Esophagus (tissue), 2 donors: ENCODE data around the gene FCRLB. TPM values are rescaled to one million over a fixed set of nuclear protein-coding genes. Genes with fewer than 3 reads are reported as not detected.

Experiments used
- H3K27ac ChIP-seq, 2 donors: one replicate each; pipeline ENCODE4 v1.5.1; 2013; ENCODE audit warnings: low read depth in 2 of 2, mild to moderate bottlenecking in 2 of 2, inconsistent platforms in 1 of 2, low read length in 1 of 2, moderate library complexity in 1 of 2
- H3K27me3 ChIP-seq, 2 donors: one replicate each; pipeline ENCODE4 v1.6.1; 2013; ENCODE audit warnings: low read length in 2 of 2, control low read depth in 1 of 2, mild to moderate bottlenecking in 1 of 2; ENCODE audit not compliant: insufficient read depth in 2 of 2, control insufficient read depth in 1 of 2
- H3K36me3 ChIP-seq, 2 donors: one replicate each; pipeline ENCODE4 v1.6.1; 2013; ENCODE audit warnings: low read length in 1 of 2; ENCODE audit not compliant: control insufficient read depth in 2 of 2, insufficient read depth in 2 of 2
- H3K4me1 ChIP-seq, 2 donors: one replicate each; pipeline ENCODE4 v1.6.1; 2013; ENCODE audit warnings: low read length in 1 of 2; ENCODE audit not compliant: control insufficient read depth in 2 of 2, insufficient read depth in 2 of 2
- H3K4me3 ChIP-seq, 2 donors: one replicate each; pipeline ENCODE4 v1.5.1; 2013; ENCODE audit warnings: low read length in 2 of 2, mild to moderate bottlenecking in 2 of 2, low read depth in 1 of 2, moderate library complexity in 1 of 2
- H3K9me3 ChIP-seq, 2 donors: one replicate each; pipeline ENCODE4 v1.6.1; 2013; ENCODE audit warnings: mild to moderate bottlenecking in 2 of 2, low read depth in 1 of 2, low read length in 1 of 2, moderate library complexity in 1 of 2; ENCODE audit not compliant: control insufficient read depth in 2 of 2, insufficient read depth in 1 of 2
- WGBS, 2 donors: extraction: QIAGEN DNeasy Blood & Tissue Kit; methylation state at CpG; one replicate each; pipeline ENCODE4 v1.1.7; 2013; 5-methylcytosine and 5-hydroxymethylcytosine counted together
- polyA plus RNA-seq, 2 donors: library from polyadenylated mRNA; stranded (reverse); fragments of 200-250 nt; gene quantifications; one replicate each; pipeline ENCODE4 v1.2.3, GENCODE V29; 2013
- donor health status: healthy with polysubstance abuse.
- donor health status: Bipolar disorder and iron deficiency.

FCRLB gene
- polyA plus RNA-seq, 2 donors: 0.24 to 0.34 TPM

DNA sequence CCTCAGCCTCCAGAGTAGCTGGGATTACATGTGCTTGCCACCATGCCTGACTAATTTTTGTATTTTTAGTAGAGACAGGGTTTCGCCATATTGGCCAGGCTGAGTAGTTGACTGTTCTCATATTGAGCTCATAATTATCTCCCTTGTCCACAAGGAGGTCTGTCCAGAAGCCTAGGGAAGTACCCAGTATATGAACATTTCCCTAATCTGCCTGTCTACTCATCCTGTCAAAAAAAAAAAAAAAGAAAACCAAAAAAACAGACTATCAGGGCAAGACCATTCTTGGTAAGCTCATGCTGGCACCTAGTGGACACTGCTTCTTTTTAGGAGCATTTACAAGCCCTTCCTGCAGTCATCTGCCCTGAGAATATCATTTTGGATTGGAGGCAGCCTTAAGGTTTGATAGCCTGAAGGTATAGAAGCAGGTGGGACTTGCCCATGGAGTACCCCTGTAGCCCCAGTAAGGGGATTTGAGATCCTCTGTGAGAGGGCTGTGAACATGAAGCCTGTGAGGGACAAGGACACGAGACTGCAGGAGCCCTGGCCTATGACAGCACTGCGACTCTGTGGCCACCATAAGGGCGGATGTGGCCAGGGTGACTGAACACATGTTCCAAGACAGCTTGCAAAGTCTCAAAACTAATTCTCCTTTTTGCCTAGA lies 17.4 kb downstream of the FCRLB start:
- H3K4me1 ChIP-seq: no peaks in the 10 kb centered on the region
- H3K4me3 ChIP-seq: no peak overlapping the region
- 80 to 82% methylated on average over 4 of the region's 4 CpGs for WGBS, 2 donors
- no peaks in the 10 kb centered on the region for H3K36me3 ChIP-seq
- H3K27me3 ChIP-seq: no peaks in the 10 kb centered on the region
- H3K27ac ChIP-seq: no peak overlapping the region
- no peaks in the 10 kb centered on the region for H3K9me3 ChIP-seq

DNA sequence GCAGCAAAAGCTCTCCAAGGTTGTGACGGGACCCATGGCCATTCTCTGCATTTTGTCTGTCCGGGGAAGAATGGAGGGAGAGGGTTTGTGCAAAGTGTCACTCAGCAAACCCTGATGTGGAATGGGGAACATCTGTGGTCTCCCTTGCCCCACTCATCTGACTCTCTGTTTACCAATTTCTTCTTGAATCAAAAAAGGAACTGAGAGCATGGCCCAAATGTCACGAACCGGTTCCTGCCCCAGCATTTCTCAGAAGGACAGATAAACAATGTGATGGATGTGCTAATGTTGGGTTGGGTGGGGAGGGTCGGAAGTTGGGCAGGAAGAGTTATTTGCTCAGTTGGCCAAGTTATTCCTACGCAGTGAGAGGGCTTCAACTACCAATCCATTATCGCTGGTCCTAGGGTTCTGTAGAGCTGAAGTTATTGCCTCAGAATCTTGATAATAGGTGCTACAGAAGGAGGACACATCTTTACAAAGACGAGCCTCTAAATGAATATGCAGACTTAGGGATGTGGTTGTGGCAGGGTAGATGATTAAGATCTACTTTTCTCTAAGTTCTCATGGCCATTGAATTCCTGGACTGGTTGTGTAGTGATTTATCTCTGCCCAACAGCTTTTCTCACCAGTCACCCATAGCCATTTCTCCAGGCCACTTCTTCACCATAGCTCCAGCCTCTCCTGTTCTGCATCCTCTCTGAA lies 18.7 kb downstream of the FCRLB start:
- Histone ChIP-seq H3K27ac (no peak overlapping the region), H3K27me3 (no peaks in the 10 kb centered on the region), H3K9me3 (no peaks in the 10 kb centered on the region), H3K36me3 (no peaks in the 10 kb centered on the region), H3K4me1 (no peaks in the 10 kb centered on the region), H3K4me3 (no peak overlapping the region)
- 62 to 66% methylated on average over 8 of the region's 8 CpGs for WGBS, 2 donors

DNA sequence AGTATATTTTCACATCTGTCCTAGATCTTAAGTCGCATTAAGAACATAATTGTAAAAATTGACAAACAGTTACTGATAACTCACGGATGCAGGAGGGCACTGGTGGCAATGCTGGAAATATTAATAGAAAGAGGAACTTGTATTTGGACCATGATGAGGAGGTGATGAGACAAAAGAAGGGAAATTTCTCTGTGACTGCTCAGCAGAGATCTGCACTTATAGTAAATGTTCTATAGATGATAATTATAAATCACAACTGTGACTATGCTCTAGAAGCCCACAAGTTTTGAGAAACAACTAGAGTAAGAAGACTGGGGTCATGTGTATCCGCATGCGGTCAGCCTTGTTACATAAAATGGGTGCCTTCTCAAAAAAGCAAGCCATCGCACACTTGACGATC lies 19.6 kb downstream of the FCRLB start:
- no peaks in the 10 kb centered on the region for H3K4me1 ChIP-seq
- no peaks in the 10 kb centered on the region for H3K9me3 ChIP-seq
- no peaks in the 10 kb centered on the region for H3K27me3 ChIP-seq
- no peak overlapping the region for H3K4me3 ChIP-seq
- H3K36me3 ChIP-seq: no peaks in the 10 kb centered on the region
- H3K27ac ChIP-seq: no peak overlapping the region
- 80 to 84% methylated on average over 6 of the region's 6 CpGs for WGBS, 2 donors

DNA sequence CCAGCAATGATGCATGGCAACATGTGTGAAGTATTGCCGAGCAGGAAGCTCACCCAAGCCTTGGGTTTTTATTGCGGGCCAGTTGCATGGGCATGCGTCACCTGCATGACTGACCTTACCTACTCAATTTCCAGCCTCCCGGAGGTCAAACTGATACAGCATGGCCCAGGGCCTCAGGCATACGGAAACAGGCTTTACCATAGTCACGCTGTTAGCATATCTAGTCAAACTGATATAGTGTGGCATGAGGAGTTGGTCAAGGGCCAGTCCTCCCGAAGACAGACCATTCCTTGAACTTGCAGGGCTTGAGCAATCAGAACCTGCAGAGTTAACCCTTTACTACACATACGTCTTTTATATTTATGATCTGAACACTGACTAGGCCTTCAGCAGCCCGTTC lies 21.9 kb downstream of the FCRLB start:
- Histone ChIP-seq H3K27ac (no peak overlapping the region), H3K36me3 (no peaks in the 10 kb centered on the region), H3K4me3 (no peak overlapping the region), H3K9me3 (no peaks in the 10 kb centered on the region), H3K27me3 (no peaks in the 10 kb centered on the region), H3K4me1 (no peaks in the 10 kb centered on the region)
- WGBS, 2 donors: 77 to 83% methylated on average over 9 of the region's 9 CpGs

DNA sequence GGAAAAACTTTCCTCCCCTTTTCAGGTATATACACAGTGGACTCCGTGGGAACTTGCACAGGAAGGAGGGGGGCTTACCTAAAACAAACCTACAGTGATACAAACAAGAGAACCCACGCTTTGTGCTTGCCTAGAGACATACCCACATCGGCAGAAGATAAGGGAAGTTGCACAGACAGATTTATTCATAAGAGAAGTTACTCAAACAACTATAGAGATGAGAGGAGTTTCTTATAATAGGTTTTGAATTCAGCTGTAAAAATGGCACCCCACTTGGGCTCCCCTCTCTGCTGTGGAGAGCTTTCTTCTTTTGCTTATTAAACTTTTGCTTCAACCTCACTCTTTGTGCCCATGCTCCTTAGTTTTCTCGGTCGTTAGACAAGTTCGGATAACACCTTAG lies 26.5 kb downstream of the FCRLB start:
- Histone ChIP-seq H3K27me3 (no peaks in the 10 kb centered on the region), H3K36me3 (peaks cover 0 to 1% of the 10 kb centered on the region in 2 donors), H3K9me3 (no peaks in the 10 kb centered on the region), H3K27ac (no peak overlapping the region), H3K4me1 (peaks cover 0 to 3% of the 10 kb centered on the region in 2 donors), H3K4me3 (no peak overlapping the region)
- WGBS, 2 donors: 42 to 53% methylated on average over 6 of the region's 6 CpGs

DNA sequence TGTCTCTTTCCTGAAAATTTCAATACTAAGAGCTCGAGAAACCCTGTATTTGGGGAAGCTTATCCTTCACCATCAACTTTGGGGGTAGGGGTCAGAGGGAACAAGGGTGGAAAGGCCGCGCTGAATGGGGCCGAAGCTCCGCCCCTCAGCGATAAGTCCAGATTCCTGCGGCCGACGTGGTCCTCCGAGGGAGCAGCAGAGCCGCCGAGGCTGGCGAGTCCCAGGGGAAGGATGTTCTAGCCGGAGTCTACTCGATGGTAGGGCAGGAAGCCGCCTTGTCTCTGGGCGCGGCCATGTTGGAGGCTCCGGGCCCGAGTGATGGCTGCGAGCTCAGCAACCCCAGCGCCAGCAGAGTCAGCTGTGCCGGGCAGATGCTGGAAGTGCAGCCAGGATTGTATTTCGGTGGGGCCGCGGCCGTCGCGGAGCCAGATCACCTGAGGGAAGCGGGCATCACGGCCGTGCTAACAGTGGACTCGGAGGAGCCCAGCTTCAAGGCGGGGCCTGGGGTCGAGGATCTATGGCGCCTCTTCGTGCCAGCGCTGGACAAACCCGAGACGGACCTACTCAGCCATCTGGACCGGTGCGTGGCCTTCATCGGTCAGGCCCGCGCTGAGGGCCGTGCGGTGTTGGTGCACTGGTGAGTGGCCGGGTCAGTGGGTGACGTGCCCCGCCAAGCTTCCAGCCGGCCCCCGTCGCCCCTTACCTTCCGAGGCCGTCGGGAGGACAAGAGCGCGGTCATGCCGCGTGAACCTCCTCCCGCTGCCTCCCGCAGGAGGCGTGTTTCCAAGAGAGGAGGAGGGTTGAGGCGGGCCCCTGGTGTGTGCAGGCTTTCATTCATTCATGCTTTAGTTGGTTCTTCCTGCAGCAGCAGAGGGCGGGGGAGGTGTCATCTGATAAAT lies 28.4 kb downstream of the FCRLB start, which contains the start of gene DUSP12:
DUSP12 (plus strand) TSS at position 278 of the 899 bp plus-strand sequence; CDS start at position 294, 16 bp downstream.
- 0 to 1% methylated on average over 65 of the region's 65 CpGs for WGBS, 2 donors
- no peaks in the 10 kb centered on the region for H3K27me3 ChIP-seq
- no peaks in the 10 kb centered on the region for H3K9me3 ChIP-seq
- peak within 1 kb of the TSS; percentile 76 to 94 for H3K4me3 ChIP-seq
- H3K27ac ChIP-seq: peak within 1 kb of the TSS; percentile 95 to 98
- peaks cover 0 to 3% of the 10 kb centered on the region in 2 donors for H3K4me1 ChIP-seq
- H3K36me3 ChIP-seq: peaks cover 4 to 7% of the 10 kb centered on the region in 2 donors

DNA sequence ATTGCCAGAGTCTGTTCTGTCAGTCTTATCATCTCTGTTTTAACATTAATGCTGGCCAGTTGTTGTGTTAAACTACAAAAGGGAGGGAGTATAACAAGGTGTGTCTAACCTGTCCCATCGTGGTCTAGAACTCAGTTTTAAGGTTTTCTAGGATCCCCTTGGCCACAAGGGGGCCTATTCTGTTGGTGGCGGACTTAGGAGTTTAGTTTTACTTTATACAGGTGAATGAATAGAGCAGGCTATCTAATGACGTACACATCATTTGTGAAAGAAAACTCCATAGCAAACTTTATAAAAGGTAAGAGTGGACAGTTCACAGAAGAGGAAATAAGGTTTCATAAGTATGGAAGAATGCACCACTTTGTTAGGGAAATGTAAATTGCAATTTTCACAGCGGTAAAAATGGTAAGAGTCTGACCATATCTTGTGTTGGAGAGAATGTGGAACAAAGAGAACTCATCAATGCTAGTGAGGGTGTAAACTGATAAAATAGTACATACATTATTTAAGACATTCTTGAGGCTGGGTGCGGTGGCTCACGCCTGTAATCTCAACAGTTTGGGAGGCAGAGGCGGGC lies 42.3 kb downstream of the FCRLB start:
- Histone ChIP-seq H3K9me3 (no peaks in the 10 kb centered on the region), H3K27me3 (no peaks in the 10 kb centered on the region), H3K36me3 (no peaks in the 10 kb centered on the region), H3K27ac (no peak overlapping the region), H3K4me3 (no peak overlapping the region), H3K4me1 (peaks cover 0 to 3% of the 10 kb centered on the region in 2 donors)
- WGBS, 2 donors: 66 to 67% methylated on average over 6 to 7 of the region's 7 CpGs

DNA sequence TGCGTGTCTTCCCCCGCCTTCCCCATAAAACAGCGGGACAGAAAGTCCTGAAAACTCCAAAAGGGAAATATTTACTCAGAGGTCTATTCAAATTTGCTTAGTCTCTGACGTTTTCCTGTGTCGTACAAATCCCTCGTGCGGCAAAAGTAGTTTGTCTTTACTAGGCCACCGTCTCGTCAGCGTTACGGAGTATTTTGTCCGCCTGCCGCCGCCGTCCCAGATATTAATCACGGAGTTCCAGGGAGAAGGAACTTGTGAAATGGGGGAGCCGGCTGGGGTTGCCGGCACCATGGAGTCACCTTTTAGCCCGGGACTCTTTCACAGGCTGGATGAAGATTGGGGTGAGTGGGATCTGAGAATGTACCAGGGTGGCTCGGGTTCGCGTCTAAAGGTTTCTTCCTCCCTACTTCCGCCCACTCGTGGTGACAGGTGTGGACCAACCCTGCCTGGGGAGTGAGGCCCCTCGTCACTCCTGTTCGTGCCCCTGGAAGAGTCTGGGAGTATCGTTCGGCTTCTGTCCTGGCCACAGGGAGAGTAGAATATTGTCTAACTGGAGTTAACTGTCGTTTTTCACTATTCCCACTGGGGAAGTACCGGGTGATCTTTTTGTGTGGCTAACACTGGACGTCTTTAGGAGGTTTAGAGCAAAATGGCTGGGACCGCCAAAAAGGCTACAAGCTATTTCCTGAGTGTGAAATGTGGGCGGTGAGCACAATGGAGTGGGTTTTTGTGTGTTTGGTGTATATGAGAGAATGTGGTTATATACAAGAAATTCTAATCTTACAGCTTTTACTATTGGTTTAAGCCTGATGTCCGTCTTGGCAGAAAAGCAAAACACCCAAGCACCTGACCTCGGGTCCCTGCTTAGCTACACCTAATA lies 45.0 kb downstream of the FCRLB start, which contains the start of gene ATF6:
ATF6 (plus strand) TSS at position 219 of the 880 bp plus-strand sequence; CDS start at position 260, 41 bp downstream.
- peak within 1 kb of the TSS; percentile 59 to 92 for H3K4me3 ChIP-seq
- 0 to 1% methylated on average over 35 of the region's 35 CpGs for WGBS, 2 donors
- H3K36me3 ChIP-seq: no peaks in the 10 kb centered on the region
- no peaks in the 10 kb centered on the region for H3K27me3 ChIP-seq
- peaks cover 0 to 3% of the 10 kb centered on the region in 2 donors for H3K4me1 ChIP-seq
- H3K9me3 ChIP-seq: no peaks in the 10 kb centered on the region
- H3K27ac ChIP-seq: peak within 1 kb of the TSS; percentile 79 to 94
